GM12801 (cell line): ENCODE measurements around the gene SRD5A1.

Experiments used
- CTCF ChIP-seq: IDR thresholded peaks from one replicate; pipeline ENCODE4 v1.5.1; 2011; ENCODE audit warnings: control low read depth; ENCODE audit not compliant: insufficient read length; ENCODE audit errors: extremely low read depth

Gene SRD5A1

GRCh38 chr5:6632888-6633468 is at the start of gene SRD5A1, which contains the start of gene NSUN2:
Gene SRD5A1, plus strand, starts transcription at chr5:6633440. Its CDS starts 137 bp downstream, at chr5:6633577.
Gene NSUN2, minus strand, starts transcription at chr5:6633044. Its CDS starts 65 bp downstream, at chr5:6632979.
- TF ChIP-seq CTCF, result no peak

GRCh38 chr5:6584101-6584645 is 49.1 kb upstream of the SRD5A1 start:
- no peak for TF ChIP-seq CTCF

- TF ChIP-seq CTCF, result no peak
These were observed 48.5 kb upstream of the SRD5A1 start for GRCh38 chr5:6584727-6585126.

GRCh38 chr5:6585168-6585567 is 48.1 kb upstream of the SRD5A1 start:
- TF ChIP-seq CTCF, result no peak

GRCh38 chr5:6585939-6586646 is 47.1 kb upstream of the SRD5A1 start:
- TF ChIP-seq CTCF, result no peak

GRCh38 chr5:6586647-6587042 is 46.6 kb upstream of the SRD5A1 start:
- no peak for TF ChIP-seq CTCF

GRCh38 chr5:6587171-6587570 is 46.1 kb upstream of the SRD5A1 start:
- no peak for TF ChIP-seq CTCF
